ENCODE results near the gene SIPA1.

GRCh38 chr11:65651589-65652510, 13.9 kb downstream of the SIPA1 start:
- no peak for TF ChIP-seq TAF1 (IDR thresholded peaks at IDR 0.05; ENCODE audit: borderline replicate concordance, low read depth, low read length)
- no peak; the same call in 1 of the 2 replicates for TF ChIP-seq POLR2AphosphoS5 (IDR thresholded peaks at IDR 0.05; ENCODE audit: low read depth, low read length)

Measured in GM12892 (cell line).